CD14-positive monocyte (primary cell): ENCODE data around the gene LBX2. TPM values are rescaled to one million over a fixed set of nuclear protein-coding genes. Genes with fewer than 3 reads are reported as not detected.

ENCODE experiments used
- DNase-seq, 3 donors: peaks; one replicate each; pipeline ENCODE4 v3.0.0-alpha.2; 2011 to 2022
- H2AFZ ChIP-seq: 2 replicates; pipeline ENCODE4 v1.6.0; 2012; ENCODE audit warnings: mild to moderate bottlenecking, low read depth, low read length, inconsistent platforms; ENCODE audit not compliant: insufficient read depth, poor library complexity, severe bottlenecking
- H3K27ac ChIP-seq, 2 donors: 1 replicate in 1 of 2; 2 replicates in 1 of 2; pipeline ENCODE4 v1.5.1; 2012 to 2013; ENCODE audit warnings: low read length in 2 of 2, control low read depth in 1 of 2, inconsistent platforms in 1 of 2, low read depth in 1 of 2, mild to moderate bottlenecking in 1 of 2
- H3K27me3 ChIP-seq, 2 donors: one replicate each; pipeline versions ENCODE4 v1.6.0 to v1.6.1; 2011 to 2013; ENCODE audit warnings: low read length in 2 of 2; ENCODE audit not compliant: control insufficient read depth in 2 of 2, insufficient read depth in 2 of 2
- H3K36me3 ChIP-seq, 2 donors: replicated peaks in 1 of 2; 1 replicate in 1 of 2; 2 replicates in 1 of 2; pipeline versions ENCODE4 v1.5.1 to v1.6.1; 2012 to 2013; ENCODE audit warnings: low read length in 2 of 2, control low read depth in 1 of 2, inconsistent platforms in 1 of 2, mild to moderate bottlenecking in 1 of 2; ENCODE audit not compliant: insufficient read depth in 2 of 2, control insufficient read depth in 1 of 2
- H3K4me1 ChIP-seq, 2 donors: 1 replicate in 1 of 2; 2 replicates in 1 of 2; pipeline versions ENCODE4 v1.5.1 to v1.6.1; 2012 to 2013; ENCODE audit warnings: low read length in 2 of 2, control low read depth in 1 of 2, inconsistent platforms in 1 of 2, mild to moderate bottlenecking in 1 of 2, moderate library complexity in 1 of 2; ENCODE audit not compliant: insufficient read depth in 2 of 2, control insufficient read depth in 1 of 2
- H3K4me2 ChIP-seq: replicated peaks from 2 replicates; pipeline ENCODE3; 2012; ENCODE audit warnings: low read length, moderate library complexity, mild to moderate bottlenecking; ENCODE audit not compliant: poor library complexity, severe bottlenecking; ENCODE audit errors: extremely low read depth
- H3K4me3 ChIP-seq, 3 experiments: fragments of 200-600 bp in 1 of 3; sonication (generic) in 1 of 3; replicated peaks in 1 of 3; 1 replicate in 2 of 3; 2 replicates in 1 of 3; pipeline ENCODE4 v1.5.1; 2011 to 2013; ENCODE audit warnings: low read length in 3 of 3, mild to moderate bottlenecking in 3 of 3, control low read depth in 2 of 3, low read depth in 2 of 3, inconsistent platforms in 1 of 3, moderate library complexity in 1 of 3
- H3K79me2 ChIP-seq: 2 replicates; pipeline ENCODE4 v1.6.0; 2012; ENCODE audit warnings: mild to moderate bottlenecking, control low read depth, inconsistent platforms, low read length, moderate library complexity; ENCODE audit not compliant: insufficient read depth
- H3K9ac ChIP-seq: 2 replicates; pipeline ENCODE4 v1.6.0; 2017; ENCODE audit warnings: low read length, mild to moderate bottlenecking; ENCODE audit not compliant: insufficient read depth, poor library complexity, severe bottlenecking
- H3K9me3 ChIP-seq, 2 donors: replicated peaks in 1 of 2; 1 replicate in 1 of 2; 2 replicates in 1 of 2; pipeline versions ENCODE4 v1.5.1 to v1.6.1; 2012 to 2013; ENCODE audit warnings: low read length in 2 of 2, control low read depth in 1 of 2; ENCODE audit not compliant: control insufficient read depth in 1 of 2, insufficient read depth in 1 of 2
- H4K20me1 ChIP-seq: 2 replicates; pipeline ENCODE4 v1.6.0; 2012; ENCODE audit warnings: mild to moderate bottlenecking, low read length, control low read depth, moderate library complexity; ENCODE audit not compliant: insufficient read depth
- H3K27ac Mint-ChIP-seq, 7 donors: one replicate each; pipeline ENCODE4 v1.8.0; 2020; ENCODE audit warnings: mild to moderate bottlenecking in 7 of 7, mixed read lengths in 7 of 7, moderate library complexity in 6 of 7, inconsistent platforms in 2 of 7
- H3K27me3 Mint-ChIP-seq, 3 donors: one replicate each; pipeline ENCODE4 v1.8.0; 2021 to 2022; ENCODE audit warnings: low read depth in 3 of 3, mild to moderate bottlenecking in 3 of 3, mixed read lengths in 3 of 3, moderate library complexity in 3 of 3, inconsistent platforms in 1 of 3
- H3K36me3 Mint-ChIP-seq, 2 donors: one replicate each; pipeline ENCODE4 v1.8.0; 2020; ENCODE audit warnings: mixed read lengths in 2 of 2, inconsistent platforms in 1 of 2, mild to moderate bottlenecking in 1 of 2
- H3K4me1 Mint-ChIP-seq: one replicate; pipeline ENCODE4 v1.8.0; 2020; ENCODE audit warnings: mild to moderate bottlenecking, mixed read lengths
- H3K4me3 Mint-ChIP-seq, 2 donors: one replicate each; pipeline ENCODE4 v1.8.0; 2020; ENCODE audit warnings: mild to moderate bottlenecking in 2 of 2, mixed read lengths in 2 of 2, moderate library complexity in 1 of 2
- H3K9me3 Mint-ChIP-seq, 7 donors: one replicate each; pipeline ENCODE4 v1.8.0; 2020 to 2022; ENCODE audit warnings: mixed read lengths in 7 of 7, mild to moderate bottlenecking in 6 of 7, moderate library complexity in 6 of 7, inconsistent platforms in 2 of 7
- WGBS: methylation state at CpG from one replicate; pipeline ENCODE4 v1.1.5; 2013; ENCODE audit warnings: missing lambda C conversion rate; ENCODE audit not compliant: insufficient coverage; 5-methylcytosine and 5-hydroxymethylcytosine counted together
- intact Hi-C, 2 donors: fragments of 100-400 bp; cut with micrococcal nuclease; formaldehyde crosslinking; loops; one replicate each; pipeline versions ENCODE4 v1.15.0 to v1.15.1; 2023
- polyA plus RNA-seq, 3 donors: library from polyadenylated mRNA; depleted of rRNA in 1 of 3; unstranded in 2 of 3; stranded (reverse) in 1 of 3; fragments of 300-500 nt in 2 of 3; fragments of >200 nt in 1 of 3; fragmentation: Illumina TruSeq in 2 of 3; gene quantifications; 1 replicate in 2 of 3; 2 replicates in 1 of 3; pipeline ENCODE4 v1.2.3, GENCODE V29; 2012 to 2021
- TF ChIP-seq, protein P1 (sequence below): fragments of 200-600 bp; IDR thresholded peaks from one replicate; pipeline ENCODE4 v1.8.0; 2022; ENCODE audit warnings: antibody characterized with exemption, mild to moderate bottlenecking

Gene LBX2
- polyA plus RNA-seq, 3 donors, result 0.46 to 0.76 TPM; not detected in 1

DNA sequence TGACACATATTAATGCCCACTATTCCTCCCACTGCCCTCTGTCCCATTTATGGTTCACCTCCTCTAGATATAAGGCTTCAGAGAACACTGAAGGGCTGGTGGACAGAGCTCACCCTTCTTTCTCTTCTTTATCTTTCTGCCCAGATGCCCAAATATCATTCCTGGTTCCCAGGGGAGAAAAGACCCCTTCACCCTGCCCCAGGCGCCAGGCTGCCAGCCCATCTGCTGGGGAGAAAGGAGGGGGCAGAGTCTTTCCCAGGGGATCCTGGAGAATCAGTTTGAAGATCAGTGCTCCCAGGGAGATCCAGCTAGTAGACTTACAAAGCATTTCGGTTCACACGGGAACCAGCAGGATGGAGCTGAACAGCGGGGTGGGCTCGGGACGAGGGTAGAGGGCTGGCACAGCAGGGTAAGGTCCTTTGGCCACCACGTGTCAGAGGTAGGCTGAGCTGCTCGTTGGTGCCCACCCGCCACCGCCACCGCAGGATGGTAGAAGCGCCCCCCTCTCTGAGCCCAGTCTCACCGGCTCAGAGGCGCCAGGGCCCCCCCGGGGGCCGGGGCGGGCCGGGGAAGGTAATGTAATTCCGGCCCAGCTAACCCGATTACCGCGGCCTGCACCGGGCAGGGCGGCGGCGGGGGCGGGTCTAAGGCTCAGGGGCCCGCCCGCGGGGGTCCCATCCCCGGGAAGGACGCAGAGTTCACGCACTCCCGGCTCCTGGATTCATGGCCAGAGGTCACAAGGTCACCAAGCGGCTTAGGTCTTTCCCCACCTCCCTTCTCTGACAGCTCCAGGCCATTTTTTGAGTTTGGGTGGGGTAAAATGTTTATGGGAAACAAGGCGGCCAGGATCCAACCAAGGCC, 13.6 kb upstream of the LBX2 start:
- no peak overlapping the region for H3K27ac ChIP-seq
- H3K36me3 ChIP-seq, result no peaks in the 10 kb centered on the region
- no peak overlapping the region for H3K4me2 ChIP-seq
- intact Hi-C loops, result no loop called here
- Mint-ChIP-seq H3K4me3 (peak overlapping the region in 1 of 2 donors; percentile 80), H3K4me1 (peaks cover 45% of the 10 kb centered on the region), H3K27me3 (peaks cover 82 to 100% (median 90%) of the 10 kb centered on the region in 3 donors), H3K27ac (no peak overlapping the region), H3K9me3 (peaks cover 2 to 31% (median 26%) of the 10 kb centered on the region in 7 donors), H3K36me3 (peaks cover 13 to 19% of the 10 kb centered on the region in 2 donors)
- H4K20me1 ChIP-seq, result no peaks in the 10 kb centered on the region
- no peak overlapping the region for H3K9ac ChIP-seq
- H3K4me3 ChIP-seq, result no peak overlapping the region
- H3K4me1 ChIP-seq, result peaks cover 31 to 38% of the 10 kb centered on the region in 2 donors
- TF ChIP-seq, protein P1, sequence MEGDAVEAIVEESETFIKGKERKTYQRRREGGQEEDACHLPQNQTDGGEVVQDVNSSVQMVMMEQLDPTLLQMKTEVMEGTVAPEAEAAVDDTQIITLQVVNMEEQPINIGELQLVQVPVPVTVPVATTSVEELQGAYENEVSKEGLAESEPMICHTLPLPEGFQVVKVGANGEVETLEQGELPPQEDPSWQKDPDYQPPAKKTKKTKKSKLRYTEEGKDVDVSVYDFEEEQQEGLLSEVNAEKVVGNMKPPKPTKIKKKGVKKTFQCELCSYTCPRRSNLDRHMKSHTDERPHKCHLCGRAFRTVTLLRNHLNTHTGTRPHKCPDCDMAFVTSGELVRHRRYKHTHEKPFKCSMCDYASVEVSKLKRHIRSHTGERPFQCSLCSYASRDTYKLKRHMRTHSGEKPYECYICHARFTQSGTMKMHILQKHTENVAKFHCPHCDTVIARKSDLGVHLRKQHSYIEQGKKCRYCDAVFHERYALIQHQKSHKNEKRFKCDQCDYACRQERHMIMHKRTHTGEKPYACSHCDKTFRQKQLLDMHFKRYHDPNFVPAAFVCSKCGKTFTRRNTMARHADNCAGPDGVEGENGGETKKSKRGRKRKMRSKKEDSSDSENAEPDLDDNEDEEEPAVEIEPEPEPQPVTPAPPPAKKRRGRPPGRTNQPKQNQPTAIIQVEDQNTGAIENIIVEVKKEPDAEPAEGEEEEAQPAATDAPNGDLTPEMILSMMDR, result no peak
- no peak overlapping the region for H2AFZ ChIP-seq
- 10% methylated on average over 26 of the region's 36 CpGs for WGBS
- peaks cover 72 to 98% of the 10 kb centered on the region in 2 donors for H3K27me3 ChIP-seq
- H3K9me3 ChIP-seq, result peaks cover 0 to 20% of the 10 kb centered on the region in 2 donors
- H3K79me2 ChIP-seq, result no peaks in the 10 kb centered on the region
- no peak for DNase-seq

DNA sequence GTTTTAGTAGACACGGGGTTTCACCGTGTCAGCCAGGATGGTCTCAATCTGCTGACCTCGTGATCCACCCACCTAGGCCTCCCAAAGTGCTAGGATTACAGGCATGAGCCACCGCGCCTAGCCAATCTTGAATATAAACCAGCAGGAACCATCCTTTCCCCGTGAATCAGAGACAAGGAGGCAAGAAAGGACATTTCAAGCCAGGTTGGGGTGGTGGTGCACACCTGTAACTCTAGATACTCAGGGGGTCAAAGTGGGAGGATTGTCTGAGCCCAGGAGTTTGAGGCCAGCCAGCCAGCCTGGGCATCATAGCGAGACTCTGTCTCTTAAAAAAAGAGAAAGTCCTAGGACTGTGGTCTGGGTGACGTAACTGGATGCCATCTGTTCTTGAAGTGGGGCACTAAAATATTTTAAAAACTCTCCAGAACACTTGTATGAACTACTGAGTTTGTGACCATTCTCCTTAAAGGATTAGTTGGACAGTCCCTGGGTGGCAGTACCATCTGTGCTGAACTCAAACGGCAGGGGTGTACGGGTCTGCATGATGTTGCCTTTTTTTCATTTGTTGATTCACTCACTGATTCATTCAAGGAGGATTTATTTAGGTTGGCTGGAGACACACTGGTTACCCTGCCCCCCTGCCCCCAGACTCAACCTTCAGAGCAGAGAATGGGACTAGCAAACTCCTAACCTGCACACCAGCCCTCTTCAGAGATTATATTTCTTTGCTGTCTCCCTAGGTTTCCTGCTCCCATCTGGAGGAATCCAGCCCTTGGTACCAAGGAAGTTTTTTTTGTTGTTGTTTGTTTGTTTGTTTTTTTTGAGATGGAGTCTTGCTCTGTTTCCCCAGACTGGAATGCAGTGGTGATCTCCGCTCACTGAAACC, 11.9 kb upstream of the LBX2 start:
- H3K27me3 Mint-ChIP-seq, result peaks cover 65 to 84% (median 74%) of the 10 kb centered on the region in 3 donors
- peak overlapping the region in 1 of 2 donors; percentile 80 for H3K4me3 Mint-ChIP-seq
- H3K27ac Mint-ChIP-seq, result peak overlapping the region in 1 of 7 donors; percentile 54

More for the DNA sequence above, 11.9 kb upstream of the LBX2 start:
- H3K36me3 ChIP-seq, result no peaks in the 10 kb centered on the region
- TF ChIP-seq, protein P1, result no peak
- no peak for DNase-seq
- intact Hi-C loops, result no loop called here
- H3K4me3 ChIP-seq, result no peak overlapping the region
- peaks cover 0 to 12% of the 10 kb centered on the region in 2 donors for H3K9me3 ChIP-seq
- peaks cover 43% of the 10 kb centered on the region for H3K4me1 Mint-ChIP-seq
- H4K20me1 ChIP-seq, result no peaks in the 10 kb centered on the region
- H3K9ac ChIP-seq, result no peak overlapping the region
- peaks cover 0 to 26% (median 20%) of the 10 kb centered on the region in 7 donors for H3K9me3 Mint-ChIP-seq
- WGBS, result 34% methylated on average over 7 of the region's 11 CpGs
- no peak overlapping the region for H2AFZ ChIP-seq
- H3K79me2 ChIP-seq, result peaks cover 7% of the 10 kb centered on the region
- H3K4me1 ChIP-seq, result peaks cover 37 to 46% of the 10 kb centered on the region in 2 donors
- no peak overlapping the region for H3K4me2 ChIP-seq
- H3K36me3 Mint-ChIP-seq, result peaks cover 7 to 19% of the 10 kb centered on the region in 2 donors
- no peak overlapping the region for H3K27ac ChIP-seq
- H3K27me3 ChIP-seq, result peaks cover 59 to 83% of the 10 kb centered on the region in 2 donors
